Ramos (cell line): ENCODE data around the gene WNT2B.

Experiments
- in situ Hi-C: fragments of 300-500 bp; cut with MboI; formaldehyde crosslinking; loops from one replicate; pipeline ENCODE4 v1.14.3; 2022; ENCODE audit warnings: low sequenced_read_pairs; ENCODE audit not compliant: unreplicated experiment

WNT2B gene

GRCh38 chr1:112520166-112520565 is 11.4 kb downstream of the WNT2B start:
- in situ Hi-C loops, result no loop called here

- in situ Hi-C loops, result no loop called here
Measured at GRCh38 chr1:112522621-112523020, 13.9 kb downstream of the WNT2B start.

GRCh38 chr1:112524251-112524650 is 15.5 kb downstream of the WNT2B start:
- in situ Hi-C loops, result no loop called here

GRCh38 chr1:112524986-112525385 is 16.2 kb downstream of the WNT2B start:
- in situ Hi-C loops, result no loop called here

GRCh38 chr1:112527266-112528010 is 18.7 kb downstream of the WNT2B start:
- in situ Hi-C loops, result no loop called here

GRCh38 chr1:112528076-112528475 is 19.3 kb downstream of the WNT2B start:
- in situ Hi-C loops, result no loop called here

GRCh38 chr1:112529301-112529700 is 20.5 kb downstream of the WNT2B start:
- in situ Hi-C loops, result no loop called here

- in situ Hi-C loops, result no loop called here
Measured at GRCh38 chr1:112530832-112531231, 22.1 kb downstream of the WNT2B start.

GRCh38 chr1:112532064-112532463 is 23.3 kb downstream of the WNT2B start:
- in situ Hi-C loops, result no loop called here

- in situ Hi-C loops, result no loop called here
Measured at GRCh38 chr1:112533029-112533428, 24.3 kb downstream of the WNT2B start.

GRCh38 chr1:112536561-112536960 is 27.8 kb downstream of the WNT2B start:
- in situ Hi-C loops, result no loop called here

- in situ Hi-C loops, result no loop called here
Measured at GRCh38 chr1:112537456-112537855, 28.7 kb downstream of the WNT2B start.

GRCh38 chr1:112538883-112539282 is 30.1 kb downstream of the WNT2B start:
- in situ Hi-C loops, result no loop called here

- in situ Hi-C loops, result no loop called here
Measured at GRCh38 chr1:112540226-112540794, 31.5 kb downstream of the WNT2B start.

- in situ Hi-C loops, result no loop called here
Measured at GRCh38 chr1:112541299-112541698, 32.5 kb downstream of the WNT2B start.

- in situ Hi-C loops, result no loop called here
Measured at GRCh38 chr1:112542206-112542973, 33.6 kb downstream of the WNT2B start.

GRCh38 chr1:112544011-112544688 is 35.4 kb downstream of the WNT2B start:
- in situ Hi-C loops, result no loop called here

GRCh38 chr1:112544751-112545150 is 36.0 kb downstream of the WNT2B start:
- in situ Hi-C loops, result no loop called here

- in situ Hi-C loops, result no loop called here
Measured at GRCh38 chr1:112546076-112546475, 37.3 kb downstream of the WNT2B start.

- in situ Hi-C loops, result no loop called here
Measured at GRCh38 chr1:112548547-112548946, 39.8 kb downstream of the WNT2B start.

- in situ Hi-C loops, result no loop called here
Measured at GRCh38 chr1:112549590-112549989, 40.8 kb downstream of the WNT2B start.
